Muscle of leg (tissue), 11 donors: Measurements from ENCODE around the gene PELI2. TPM values are rescaled to one million over a fixed set of nuclear protein-coding genes. Genes with fewer than 3 reads are reported as not detected.

ENCODE experiments used
- DNase-seq: peaks from one replicate; pipeline ENCODE4 v3.0.0; 2013
- H3K27ac ChIP-seq: one replicate; pipeline ENCODE4 v1.5.1; 2013; ENCODE audit warnings: mild to moderate bottlenecking, low read length, control low read depth
- H3K27me3 ChIP-seq: one replicate; pipeline ENCODE4 v1.6.1; 2013; ENCODE audit warnings: low read length; ENCODE audit not compliant: control insufficient read depth, insufficient read depth
- H3K36me3 ChIP-seq: one replicate; pipeline ENCODE4 v1.6.1; 2013; ENCODE audit warnings: low read length; ENCODE audit not compliant: control insufficient read depth, insufficient read depth
- H3K4me1 ChIP-seq: one replicate; pipeline ENCODE4 v1.6.1; 2013; ENCODE audit warnings: low read length; ENCODE audit not compliant: control insufficient read depth, insufficient read depth
- H3K4me3 ChIP-seq: one replicate; pipeline ENCODE4 v1.5.1; 2013; ENCODE audit warnings: low read length, control low read depth
- H3K9me3 ChIP-seq: replicated peaks from 2 replicates; pipeline ENCODE4 v1.6.1; 2013; ENCODE audit warnings: low read depth, low read length; ENCODE audit not compliant: control insufficient read depth
- WGBS: methylation state at CpG from one replicate; pipeline ENCODE4 v1.1.5; 2013; ENCODE audit warnings: missing lambda C conversion rate; ENCODE audit not compliant: insufficient coverage; 5-methylcytosine and 5-hydroxymethylcytosine counted together
- polyA plus RNA-seq, 8 donors: library from polyadenylated mRNA; unstranded; fragments of 120-200 nt; gene quantifications; one replicate each; pipeline versions ENCODE4 v1.2.1 to v1.2.3, GENCODE V29; 2013; ENCODE audit warnings: inconsistent platforms in 1 of 8, low replicate concordance in 1 of 8; ENCODE audit not compliant: insufficient read length in 8 of 8, insufficient read depth in 1 of 8
- total RNA-seq: library from RNA; stranded (reverse); fragments of 120-200 nt; gene quantifications from one replicate; pipeline ENCODE4 v1.2.4, GENCODE V29; 2013

PELI2 gene
- total and polyA plus RNA-seq, 9 donors, result 3.5 to 7.6 (median 4.5) TPM

DNA sequence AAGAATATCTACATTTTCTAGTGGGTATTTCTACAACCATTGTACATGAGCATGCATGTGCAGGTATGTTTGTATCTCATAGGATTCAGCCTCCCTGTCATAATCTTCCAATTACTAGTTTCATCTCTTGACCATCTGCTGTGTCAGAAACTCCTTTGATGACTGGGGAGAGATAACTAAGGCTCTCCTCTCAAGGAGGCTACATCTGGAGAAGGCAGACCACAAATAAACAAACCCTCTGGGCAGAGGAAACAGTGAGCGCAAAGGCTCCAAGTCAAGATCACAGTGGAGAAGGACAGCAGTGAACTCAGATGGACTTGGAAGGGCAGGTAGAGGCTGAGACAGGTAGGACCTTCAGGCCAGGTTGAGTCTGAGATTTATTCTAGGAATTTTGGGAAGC lies 166.4 kb downstream of the PELI2 start:
- Histone ChIP-seq H3K4me1 (no peaks in the 10 kb centered on the region), H3K9me3 (no peaks in the 10 kb centered on the region), H3K27me3 (no peaks in the 10 kb centered on the region), H3K4me3 (no peak overlapping the region), H3K27ac (no peak overlapping the region), H3K36me3 (no peaks in the 10 kb centered on the region)
- DNase-seq, result no peak
- WGBS, result 100% methylated on average over 1 of the region's 1 CpG

DNA sequence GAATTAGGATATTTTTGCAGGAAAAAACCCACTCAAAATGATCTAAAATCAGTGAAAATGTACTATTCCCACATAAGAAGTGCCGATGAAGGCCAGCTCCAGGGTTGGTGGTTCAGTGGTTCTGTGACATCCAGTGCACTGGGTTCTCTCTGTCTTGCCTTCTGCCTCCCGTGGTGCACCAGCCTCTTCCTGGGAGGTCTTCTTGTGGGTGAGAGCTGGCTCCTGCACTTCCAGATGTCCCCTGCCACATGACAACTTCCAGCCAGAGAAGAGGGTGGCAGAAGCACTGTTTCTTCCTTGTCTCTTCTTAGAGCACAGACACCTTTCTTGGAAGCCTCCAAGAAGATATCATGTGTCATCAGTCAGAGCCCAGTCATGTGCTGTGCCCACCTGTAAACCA lies 170.9 kb downstream of the PELI2 start:
- Histone ChIP-seq H3K27me3 (no peaks in the 10 kb centered on the region), H3K36me3 (no peaks in the 10 kb centered on the region), H3K4me3 (no peak overlapping the region), H3K9me3 (no peaks in the 10 kb centered on the region), H3K4me1 (no peaks in the 10 kb centered on the region), H3K27ac (no peak overlapping the region)
- no CpG with 5 or more reads among the region's 2 CpGs for WGBS
- no peak for DNase-seq

DNA sequence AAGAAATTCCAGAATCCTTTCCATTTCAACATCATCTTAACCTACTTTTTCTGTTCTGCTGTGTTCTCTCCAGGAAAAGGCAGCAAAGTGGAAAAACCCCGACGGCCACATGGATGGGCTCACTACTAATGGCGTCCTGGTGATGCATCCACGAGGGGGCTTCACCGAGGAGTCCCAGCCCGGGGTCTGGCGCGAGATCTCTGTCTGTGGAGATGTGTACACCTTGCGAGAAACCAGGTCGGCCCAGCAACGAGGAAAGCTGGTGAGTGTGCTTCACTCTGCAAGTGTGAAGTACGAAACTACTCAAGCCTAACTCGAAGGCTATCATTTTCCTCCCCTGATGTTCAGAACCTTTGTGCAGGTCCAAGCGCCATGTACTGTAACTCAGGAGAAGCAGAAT lies 172.0 kb downstream of the PELI2 start:
- no peak for DNase-seq
- Histone ChIP-seq H3K36me3 (no peaks in the 10 kb centered on the region), H3K9me3 (no peaks in the 10 kb centered on the region), H3K27ac (no peak overlapping the region), H3K4me3 (no peak overlapping the region), H3K4me1 (no peaks in the 10 kb centered on the region), H3K27me3 (no peaks in the 10 kb centered on the region)
- WGBS, result 92% methylated on average over 11 of the region's 14 CpGs

DNA sequence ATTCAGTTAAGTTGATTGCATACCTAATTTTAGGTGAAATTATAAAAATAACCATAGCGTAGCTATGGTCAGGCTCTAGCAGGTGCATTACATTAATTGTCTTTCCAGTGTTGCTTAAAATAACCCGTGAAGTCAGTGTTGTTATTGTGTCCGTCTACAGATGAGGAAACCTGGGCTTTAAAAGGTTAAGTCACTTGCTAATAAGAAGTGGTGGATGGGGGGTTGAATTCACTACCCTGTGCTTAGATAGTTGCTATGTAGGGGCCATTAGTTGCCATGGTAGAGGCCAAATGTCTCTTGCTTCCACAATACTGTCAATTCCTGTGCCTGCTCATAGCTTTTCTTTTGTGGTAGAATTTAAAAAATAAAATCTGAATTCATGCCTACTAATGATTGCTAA lies 174.8 kb downstream of the PELI2 start:
- Histone ChIP-seq H3K36me3 (no peaks in the 10 kb centered on the region), H3K4me3 (no peak overlapping the region), H3K27ac (no peak overlapping the region), H3K27me3 (no peaks in the 10 kb centered on the region), H3K9me3 (no peaks in the 10 kb centered on the region), H3K4me1 (peaks cover 2% of the 10 kb centered on the region)
- DNase-seq, result no peak
- WGBS, result 100% methylated on average over 1 of the region's 3 CpGs

DNA sequence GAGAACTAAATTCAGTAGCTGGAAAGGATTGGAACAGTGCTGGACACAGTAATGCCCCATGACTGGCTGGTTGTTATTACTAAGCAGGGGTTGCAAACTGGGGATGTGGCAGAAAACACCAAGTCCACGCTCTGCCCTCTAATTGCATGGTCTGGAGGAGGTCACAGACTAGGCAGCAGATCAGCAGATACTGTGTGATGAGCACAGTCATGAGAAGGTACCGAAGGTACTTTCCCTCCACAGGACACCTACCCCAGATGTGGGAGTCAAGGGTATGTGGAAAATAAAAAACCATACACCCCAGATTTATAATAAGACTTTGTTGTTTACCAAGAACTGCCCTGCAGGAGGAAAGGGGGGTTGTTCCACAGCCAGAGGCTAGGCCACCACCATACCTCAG lies 175.3 kb downstream of the PELI2 start:
- no peak overlapping the region for H3K27ac ChIP-seq
- no peaks in the 10 kb centered on the region for H3K27me3 ChIP-seq
- H3K4me1 ChIP-seq, result peaks cover 2% of the 10 kb centered on the region
- no peaks in the 10 kb centered on the region for H3K9me3 ChIP-seq
- H3K36me3 ChIP-seq, result no peaks in the 10 kb centered on the region
- H3K4me3 ChIP-seq, result no peak overlapping the region
- no peak for DNase-seq
- 100% methylated on average over 1 of the region's 2 CpGs for WGBS

DNA sequence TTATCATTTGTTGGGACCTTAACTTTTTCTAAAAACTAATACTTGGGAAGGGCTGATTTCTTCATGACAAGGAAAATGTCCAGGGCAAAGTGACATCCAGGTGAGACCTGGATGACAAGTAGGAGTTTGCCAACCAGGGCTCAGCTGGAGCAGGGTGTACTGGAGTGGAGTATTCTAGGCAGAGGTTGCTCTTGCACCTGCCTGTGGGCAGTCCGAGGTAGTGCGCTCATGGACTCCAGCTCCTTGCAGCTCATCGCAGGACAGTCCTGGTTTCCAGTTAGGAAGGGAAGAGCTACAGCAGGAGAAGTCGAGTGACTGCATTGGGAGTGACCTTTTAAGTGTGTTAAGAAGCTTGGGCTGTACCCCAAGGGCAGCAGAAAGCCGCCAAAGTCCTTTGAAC lies 175.9 kb downstream of the PELI2 start:
- no peak overlapping the region for H3K4me3 ChIP-seq
- H3K27ac ChIP-seq, result no peak overlapping the region
- H3K9me3 ChIP-seq, result no peaks in the 10 kb centered on the region
- H3K36me3 ChIP-seq, result no peaks in the 10 kb centered on the region
- 86% methylated on average over 5 of the region's 5 CpGs for WGBS
- H3K27me3 ChIP-seq, result no peaks in the 10 kb centered on the region
- H3K4me1 ChIP-seq, result peaks cover 2% of the 10 kb centered on the region
- no peak for DNase-seq

DNA sequence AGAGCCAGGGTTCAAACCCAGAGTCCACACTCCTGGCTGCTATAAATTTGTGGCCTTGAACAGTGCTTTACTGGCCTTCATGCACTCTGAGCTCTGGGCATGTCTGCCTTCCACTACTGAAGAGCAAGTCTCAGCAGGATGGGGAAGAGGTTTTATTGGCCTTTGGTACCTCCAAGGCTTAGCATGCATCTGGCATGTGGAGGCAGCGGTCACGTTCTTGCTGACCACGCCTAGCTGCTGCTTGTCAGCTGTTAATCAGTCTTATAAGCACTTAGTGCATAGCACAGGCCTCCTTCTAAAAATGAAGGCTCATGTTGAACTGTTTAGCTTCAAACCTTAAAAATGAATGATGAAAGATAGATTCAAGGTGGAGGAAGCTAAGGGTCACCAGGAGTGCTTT lies 177.5 kb downstream of the PELI2 start:
- H3K9me3 ChIP-seq, result no peaks in the 10 kb centered on the region
- H3K27ac ChIP-seq, result no peak overlapping the region
- no peaks in the 10 kb centered on the region for H3K27me3 ChIP-seq
- no peak overlapping the region for H3K4me3 ChIP-seq
- peaks cover 2% of the 10 kb centered on the region for H3K4me1 ChIP-seq
- no CpG with 5 or more reads among the region's 3 CpGs for WGBS
- DNase-seq, result no peak
- H3K36me3 ChIP-seq, result no peaks in the 10 kb centered on the region

DNA sequence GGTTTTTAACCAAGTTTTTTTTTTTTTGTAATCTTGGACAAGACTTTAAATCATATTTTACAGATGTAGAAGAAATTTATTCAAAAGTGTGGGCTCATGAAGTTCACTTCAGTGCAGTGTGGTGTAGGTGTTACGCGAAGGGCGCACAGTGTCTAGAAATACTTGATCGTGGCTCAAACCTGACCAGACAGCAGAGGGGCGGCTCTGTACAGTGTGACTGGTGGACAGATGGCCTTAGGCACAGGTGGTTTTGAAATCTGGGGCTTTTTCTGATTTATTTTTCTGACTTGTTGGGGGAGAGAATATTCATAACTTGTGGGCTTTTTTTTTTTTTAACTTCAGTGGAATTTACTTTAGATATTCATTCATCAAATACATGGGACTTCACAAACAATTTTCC lies 179.2 kb downstream of the PELI2 start:
- no peak overlapping the region for H3K27ac ChIP-seq
- no peak for DNase-seq
- no peak overlapping the region for H3K4me3 ChIP-seq
- no peaks in the 10 kb centered on the region for H3K36me3 ChIP-seq
- no peaks in the 10 kb centered on the region for H3K9me3 ChIP-seq
- H3K4me1 ChIP-seq, result peaks cover 2% of the 10 kb centered on the region
- 69% methylated on average over 5 of the region's 5 CpGs for WGBS
- no peaks in the 10 kb centered on the region for H3K27me3 ChIP-seq

DNA sequence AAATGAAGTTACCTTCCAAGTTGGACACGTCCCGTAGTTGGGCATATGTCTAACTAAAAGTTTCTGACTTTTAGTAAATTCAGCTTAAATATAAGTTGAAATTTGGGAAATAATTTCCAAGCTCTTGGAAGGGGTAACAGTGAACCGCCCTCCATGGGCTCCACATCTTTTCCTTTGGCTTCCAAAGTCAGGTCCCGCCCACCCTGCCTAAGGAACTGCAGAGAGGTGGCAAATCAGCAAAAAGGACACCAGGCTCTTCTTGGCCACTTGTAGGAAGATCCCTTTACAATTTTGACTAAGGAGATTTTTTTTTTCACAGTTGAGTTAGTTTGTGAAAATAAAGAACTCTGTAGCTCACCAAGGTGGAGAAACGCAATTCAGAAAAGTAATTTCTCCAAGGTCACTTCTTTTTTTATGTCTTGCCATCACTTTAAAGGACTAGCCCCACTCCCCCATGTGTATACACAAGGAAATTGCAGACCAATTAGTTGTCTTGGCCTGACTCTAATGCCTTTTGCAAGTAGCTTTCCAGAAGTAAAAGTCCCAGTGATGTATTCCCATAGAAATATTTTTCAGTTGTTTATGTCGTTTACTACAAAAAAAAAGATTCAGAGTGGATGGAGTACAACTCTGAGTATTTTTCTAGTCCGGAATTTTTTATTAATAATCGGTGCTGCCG lies 181.2 kb downstream of the PELI2 start:
- H3K36me3 ChIP-seq, result no peaks in the 10 kb centered on the region
- no peaks in the 10 kb centered on the region for H3K9me3 ChIP-seq
- DNase-seq, result no peak
- no peak overlapping the region for H3K27ac ChIP-seq
- H3K4me1 ChIP-seq, result peaks cover 2% of the 10 kb centered on the region
- no peak overlapping the region for H3K4me3 ChIP-seq
- H3K27me3 ChIP-seq, result no peaks in the 10 kb centered on the region
- WGBS, result 70% methylated on average over 2 of the region's 9 CpGs

DNA sequence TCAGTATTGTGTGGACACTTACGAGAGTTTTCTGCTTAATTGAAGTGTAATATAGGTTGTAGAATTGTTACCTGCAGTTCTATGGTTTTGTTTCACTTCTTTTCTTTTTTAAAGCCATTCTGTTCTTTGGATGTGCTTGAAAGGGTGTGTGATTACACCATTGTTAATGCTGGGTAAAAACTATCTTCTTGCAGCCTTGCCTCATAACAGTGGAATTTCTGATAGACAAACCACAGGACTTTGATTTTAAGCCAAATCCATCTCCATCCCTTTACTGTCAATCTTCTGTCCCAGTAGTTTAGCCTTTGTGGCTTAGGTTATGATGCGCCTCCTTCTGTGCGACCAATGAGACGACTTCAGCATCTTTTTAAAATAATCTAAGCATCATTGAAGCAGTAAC lies 182.3 kb downstream of the PELI2 start:
- no CpG with 5 or more reads among the region's 4 CpGs for WGBS
- no peak for DNase-seq
- no peaks in the 10 kb centered on the region for H3K9me3 ChIP-seq

DNA sequence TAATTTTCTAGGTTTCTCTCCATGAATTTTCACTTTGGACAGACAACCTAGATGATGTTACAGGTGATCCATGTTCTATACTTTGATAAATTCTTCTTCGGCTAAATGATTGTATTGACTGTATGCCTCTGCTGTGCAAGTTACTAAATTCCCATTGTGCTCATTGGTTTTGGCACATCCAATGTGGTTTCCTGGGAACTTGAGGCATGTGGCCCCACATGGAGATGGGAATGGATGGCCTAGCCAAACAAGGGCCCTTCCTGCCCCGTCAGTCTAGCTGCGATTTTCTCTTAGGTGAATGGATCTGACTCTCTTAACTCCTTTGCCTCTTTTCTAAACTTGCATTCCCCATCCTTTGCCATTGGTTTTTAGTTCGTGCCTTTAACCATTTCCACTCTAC lies 186.2 kb downstream of the PELI2 start:
- H3K36me3 ChIP-seq, result no peaks in the 10 kb centered on the region
- no peak overlapping the region for H3K4me3 ChIP-seq
- 100% methylated on average over 2 of the region's 4 CpGs for WGBS
- no peak for DNase-seq
- H3K27me3 ChIP-seq, result no peaks in the 10 kb centered on the region
- H3K4me1 ChIP-seq, result no peaks in the 10 kb centered on the region
- no peaks in the 10 kb centered on the region for H3K9me3 ChIP-seq
- no peak overlapping the region for H3K27ac ChIP-seq

More for the DNA sequence above, 182.3 kb downstream of the PELI2 start:
- H3K27ac ChIP-seq, result no peak overlapping the region
- H3K36me3 ChIP-seq, result no peaks in the 10 kb centered on the region
- H3K27me3 ChIP-seq, result no peaks in the 10 kb centered on the region
- H3K4me3 ChIP-seq, result no peak overlapping the region
- H3K4me1 ChIP-seq, result peaks cover 2% of the 10 kb centered on the region
